Hematopoietic multipotent progenitor cell treated with erythropoietin and hydrocortisone succinate and interleukin-3 and kit ligand, for 15 days (in vitro differentiated cells): ENCODE data around the gene LRP1.

Experiments
- DNase-seq: peaks from one replicate; pipeline ENCODE4 v3.0.0-alpha.2; 2015; ENCODE audit warnings: low spot score

Gene LRP1

GRCh38 chr12:57223191-57224165 lies 95.2 kb downstream of the LRP1 start:
- DNase-seq, result no peak

- DNase-seq, result no peak
Observed at GRCh38 chr12:57224278-57224972, 96.1 kb downstream of the LRP1 start.

- peak; percentile 70 for DNase-seq
Observed at GRCh38 chr12:57224973-57225679, 96.8 kb downstream of the LRP1 start.

GRCh38 chr12:57225680-57226210 lies 97.5 kb downstream of the LRP1 start:
- DNase-seq, result no peak

- no peak for DNase-seq
Observed at GRCh38 chr12:57226588-57227314, 98.5 kb downstream of the LRP1 start.

GRCh38 chr12:57227315-57228115 lies 99.2 kb downstream of the LRP1 start:
- no peak for DNase-seq

GRCh38 chr12:57229046-57229633 lies 100.9 kb downstream of the LRP1 start:
- no peak for DNase-seq

- peak; percentile 96 for DNase-seq
Observed at GRCh38 chr12:57229634-57230380, 101.5 kb downstream of the LRP1 start, which contains the start of gene SHMT2. TSS of gene SHMT2 (plus strand) at chr12:57229711. CDS start at chr12:57229779, 68 bp downstream.

GRCh38 chr12:57230381-57231155 lies 102.3 kb downstream of the LRP1 start:
- DNase-seq, result no peak

- no peak for DNase-seq
Observed at GRCh38 chr12:57231276-57232021, 103.2 kb downstream of the LRP1 start.

- no peak for DNase-seq
Observed at GRCh38 chr12:57232156-57232756, 104.0 kb downstream of the LRP1 start.

GRCh38 chr12:57233357-57234232 lies 105.3 kb downstream of the LRP1 start:
- no peak for DNase-seq

- DNase-seq, result no peak
Observed at GRCh38 chr12:57234233-57234570, 105.9 kb downstream of the LRP1 start.

- no peak for DNase-seq
Observed at GRCh38 chr12:57234571-57235016, 106.3 kb downstream of the LRP1 start.

- DNase-seq, result no peak
Observed at GRCh38 chr12:57235017-57235727, 106.9 kb downstream of the LRP1 start.

GRCh38 chr12:57235728-57236131 lies 107.4 kb downstream of the LRP1 start:
- no peak for DNase-seq
